Colonic mucosa (tissue), 4 donors: Measurements from ENCODE around the gene PATJ. TPM values are rescaled to one million over a fixed set of nuclear protein-coding genes. Genes with fewer than 3 reads are reported as not detected.

Experiments used
- DNase-seq: peaks from one replicate; pipeline ENCODE4 v3.0.0-alpha.2; 2020
- H3K27ac ChIP-seq: fragments of 200-600 bp; one replicate; pipeline ENCODE4 v1.8.0; 2021
- H3K27me3 ChIP-seq: fragments of 200-600 bp; one replicate; pipeline ENCODE4 v1.8.0; 2021
- H3K36me3 ChIP-seq: fragments of 200-600 bp; one replicate; pipeline ENCODE4 v1.8.0; 2021
- H3K4me1 ChIP-seq: fragments of 200-600 bp; one replicate; pipeline ENCODE4 v1.8.0; 2021; ENCODE audit warnings: mild to moderate bottlenecking
- H3K4me3 ChIP-seq: fragments of 200-600 bp; one replicate; pipeline ENCODE4 v1.8.0; 2021
- H3K9ac ChIP-seq, 2 donors: one replicate each; pipeline ENCODE4 v1.7.0; 2013; ENCODE audit warnings: control low read depth in 2 of 2, low read depth in 2 of 2, low read length in 2 of 2
- H3K9me3 ChIP-seq: fragments of 200-600 bp; one replicate; pipeline ENCODE4 v1.8.0; 2021
- CTCF ChIP-seq: fragments of 200-600 bp; IDR thresholded peaks from one replicate; pipeline ENCODE4 v1.8.0; 2022; ENCODE audit warnings: antibody characterized with exemption, mild to moderate bottlenecking
- intact Hi-C: fragments of 100-400 bp; cut with DNase I; formaldehyde crosslinking; loops from one replicate; pipeline ENCODE4 v1.14.1; 2022
- total RNA-seq, 2 donors: library from RNA; stranded (reverse); fragmentation: NEBNext Ultra II Directional in 1 of 2; extraction: Animal tissue kit (Norgen Biotek cat#: 25700) in 1 of 2; gene quantifications; one replicate each; pipeline ENCODE4 v1.2.1, GENCODE V29; 2021
- donor health status: healthy.
- donor health status: DM: no; HTN: no; CAD: no.
- donor health status: DM: no; HTN: no; CAD: no.

Gene PATJ
- total RNA-seq, 2 donors from 2014 or later, result 65.6 to 69.0 TPM

GRCh38 chr1:62022382-62022983 lies 280.2 kb downstream of the PATJ start:
- Histone ChIP-seq H3K27ac (no peak overlapping the region), H3K27me3 (no peaks in the 10 kb centered on the region), H3K4me3 (no peak overlapping the region), H3K4me1 (no peaks in the 10 kb centered on the region), H3K9me3 (no peaks in the 10 kb centered on the region), H3K36me3 (no peaks in the 10 kb centered on the region), H3K9ac (no peak overlapping the region)
- intact Hi-C loops, result no loop called here
- TF ChIP-seq CTCF, result no peak
- DNase-seq, result no peak

- H3K4me1 ChIP-seq, result no peaks in the 10 kb centered on the region
- no peak for TF ChIP-seq CTCF
- DNase-seq, result no peak
- H3K4me3 ChIP-seq, result no peak overlapping the region
- H3K27me3 ChIP-seq, result no peaks in the 10 kb centered on the region
- intact Hi-C loops, result no loop called here
- no peak overlapping the region for H3K9ac ChIP-seq
- H3K9me3 ChIP-seq, result no peaks in the 10 kb centered on the region
- H3K36me3 ChIP-seq, result no peaks in the 10 kb centered on the region
- H3K27ac ChIP-seq, result no peak overlapping the region
Observed at GRCh38 chr1:62024690-62025089, 282.4 kb downstream of the PATJ start.

GRCh38 chr1:62025154-62025553 lies 282.9 kb downstream of the PATJ start:
- DNase-seq, result no peak
- Histone ChIP-seq H3K4me1 (no peaks in the 10 kb centered on the region), H3K36me3 (no peaks in the 10 kb centered on the region), H3K4me3 (no peak overlapping the region), H3K9me3 (no peaks in the 10 kb centered on the region), H3K9ac (no peak overlapping the region), H3K27me3 (no peaks in the 10 kb centered on the region), H3K27ac (no peak overlapping the region)
- TF ChIP-seq CTCF, result no peak
- intact Hi-C loops, result no loop called here

GRCh38 chr1:62025892-62026291 lies 283.6 kb downstream of the PATJ start:
- intact Hi-C loops, result no loop called here
- no peak overlapping the region for H3K9ac ChIP-seq
- H3K9me3 ChIP-seq, result no peaks in the 10 kb centered on the region

GRCh38 chr1:62029704-62030103 lies 287.4 kb downstream of the PATJ start:
- no peaks in the 10 kb centered on the region for H3K4me1 ChIP-seq
- DNase-seq, result no peak
- TF ChIP-seq CTCF, result no peak

More at GRCh38 chr1:62025892-62026291, 283.6 kb downstream of the PATJ start:
- H3K36me3 ChIP-seq, result no peaks in the 10 kb centered on the region
- TF ChIP-seq CTCF, result no peak
- no peak overlapping the region for H3K4me3 ChIP-seq
- H3K4me1 ChIP-seq, result no peaks in the 10 kb centered on the region
- no peak overlapping the region for H3K27ac ChIP-seq
- no peaks in the 10 kb centered on the region for H3K27me3 ChIP-seq
- DNase-seq, result no peak

More at GRCh38 chr1:62029704-62030103, 287.4 kb downstream of the PATJ start:
- no peak overlapping the region for H3K27ac ChIP-seq
- no peak overlapping the region for H3K9ac ChIP-seq
- no peaks in the 10 kb centered on the region for H3K27me3 ChIP-seq
- H3K36me3 ChIP-seq, result no peaks in the 10 kb centered on the region
- H3K4me3 ChIP-seq, result no peak overlapping the region
- intact Hi-C loops, result no loop called here
- H3K9me3 ChIP-seq, result no peaks in the 10 kb centered on the region
